Measurements from ENCODE around the gene PAPSS1. TPM values are rescaled to one million over a fixed set of nuclear protein-coding genes. Genes with fewer than 3 reads are reported as not detected.

The PAPSS1 gene
- total and polyA plus RNA-seq, 9 of the 15 experiments (the other 6 are each of a cell fraction or from before 2014, with no cell fraction given) = 21.1 to 53.9 (median 41.9) TPM

GRCh38 chr4:107757864-107758476 is 37.9 kb upstream of the PAPSS1 start:
- Histone ChIP-seq H3K9ac (ENCODE audit: insufficient read depth in 1 of 2, low read depth in 2 of 2, low read length in 2 of 2) (no peak overlapping the region), H3K4me1 (replicated peaks in 1 of 2; ENCODE audit: control insufficient read depth in 2 of 2, insufficient read depth in 2 of 2, low read length in 2 of 2) (no peaks in the 10 kb centered on the region), H2AFZ (ENCODE audit: low read depth, low read length) (no peak overlapping the region), H3K36me3 (ENCODE audit: control insufficient read depth, insufficient read depth, low read length) (no peaks in the 10 kb centered on the region), H3K79me2 (ENCODE audit: control insufficient read depth, insufficient read depth, low read length) (no peaks in the 10 kb centered on the region), H3K27ac (ENCODE audit: extremely low read depth, low read depth, low read length) (no peak overlapping the region), H3K9me3 (replicated peaks; ENCODE audit: control insufficient read depth, insufficient read depth, low read depth, low read length) (no peaks in the 10 kb centered on the region), H3K4me2 (ENCODE audit: insufficient read depth, low read length) (no peak overlapping the region), H3K9me1 (ENCODE audit: control insufficient read depth, insufficient read depth, low read length) (no peaks in the 10 kb centered on the region), H3K27me3 (ENCODE audit: control insufficient read depth in 2 of 2, insufficient read depth in 2 of 2, low read length in 2 of 2) (no peaks in the 10 kb centered on the region), H3K4me3 (no peak overlapping the region), H4K20me1 (replicated peaks; ENCODE audit: control insufficient read depth, insufficient read depth, low read length) (no peaks in the 10 kb centered on the region)
- DNase-seq (ENCODE audit: extremely low read depth in 1 of 4, low spot score in 3 of 4) = peak in 3 of 4 experiments; percentile 15 to 23 (median 18)
- ChIA-PET CTCF (ENCODE audit: low intra/inter-chr PET ratio) (interaction anchor here (0.5 to 2.2 kb wide), 3 partner anchors 146 to 814 kb away, joined by 3 to 12 read pairs (median 4); no protein-coding TSS in a partner anchor), POLR2A (no interaction called here)
- FAIRE-seq = peak; percentile 74
- TF ChIP-seq ZBTB40 (IDR thresholded peaks at IDR 0.05) (no peak), ZBTB40 (CRISPR knock-in tag; IDR thresholded peaks at IDR 0.05) (no peak), RAD21 (CRISPR knock-in tag; conservative IDR thresholded peaks at IDR 0.05 in 1 of 2, IDR thresholded peaks at IDR 0.05 in 1 of 2) (peak; percentile 37 to 54; a peak in 3 of 4 replicates), CTCF (IDR thresholded peaks at IDR 0.05 in 2 of 3, conservative IDR thresholded peaks at IDR 0.05 in 1 of 3; ENCODE audit: insufficient read depth in 2 of 3, low read depth in 1 of 3, low read length in 3 of 3) (peak in 2 of 3 experiments; percentile 28 to 47; a peak in 3 of 6 replicates), ARID3A (IDR thresholded peaks at IDR 0.05; ENCODE audit: borderline replicate concordance, low read depth, low read length) (peak; percentile 62; the same call in 1 of the 2 replicates), IRF2 (CRISPR knock-in tag; IDR thresholded peaks at IDR 0.05) (no peak)
- intact Hi-C loops (cut with micrococcal nuclease) (no loop called here), in situ Hi-C loops (cut with MboI) (loop anchor here (25.0 kb wide), 1 partner anchor 154 kb away; no protein-coding TSS in a partner anchor)
- no TSS peak for BruUV-seq (replicated peaks)
- WGBS (ENCODE audit: insufficient coverage, low coverage, missing lambda C conversion rate) = 3% methylated on average over 2 of the region's 2 CpGs
- ATAC-seq = 0 out of 3 replicates have a peak, but pooled peaks have one; percentile 36

All from K562 (cell line).